ENCODE data around the gene INTS4.
"Not testable (repeated sequence)": the region's sequence is repeated elsewhere in the genome, so short reads cannot be mapped to it uniquely, and the experiment has no call there.

DNA sequence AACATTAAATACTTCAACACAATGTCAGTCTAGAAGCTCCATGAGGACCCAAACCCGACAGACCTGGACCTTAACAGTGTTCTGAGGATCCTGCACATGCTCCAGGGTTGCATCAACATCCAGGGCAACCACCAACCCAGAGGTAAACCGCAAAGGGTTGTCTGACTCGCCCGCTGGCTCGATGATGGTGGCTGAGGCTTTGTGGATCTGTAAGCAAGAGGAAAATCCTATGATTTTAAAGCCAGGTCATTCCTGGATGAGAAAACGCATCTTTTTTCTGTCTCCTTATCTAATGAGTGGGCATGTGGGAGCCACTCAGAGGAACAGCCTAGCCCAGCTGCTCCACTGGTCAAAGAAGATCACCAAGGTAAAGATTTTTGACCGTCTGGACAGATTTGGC lies 103.2 kb downstream of the INTS4 start:
- TF ChIP-seq, protein P1, sequence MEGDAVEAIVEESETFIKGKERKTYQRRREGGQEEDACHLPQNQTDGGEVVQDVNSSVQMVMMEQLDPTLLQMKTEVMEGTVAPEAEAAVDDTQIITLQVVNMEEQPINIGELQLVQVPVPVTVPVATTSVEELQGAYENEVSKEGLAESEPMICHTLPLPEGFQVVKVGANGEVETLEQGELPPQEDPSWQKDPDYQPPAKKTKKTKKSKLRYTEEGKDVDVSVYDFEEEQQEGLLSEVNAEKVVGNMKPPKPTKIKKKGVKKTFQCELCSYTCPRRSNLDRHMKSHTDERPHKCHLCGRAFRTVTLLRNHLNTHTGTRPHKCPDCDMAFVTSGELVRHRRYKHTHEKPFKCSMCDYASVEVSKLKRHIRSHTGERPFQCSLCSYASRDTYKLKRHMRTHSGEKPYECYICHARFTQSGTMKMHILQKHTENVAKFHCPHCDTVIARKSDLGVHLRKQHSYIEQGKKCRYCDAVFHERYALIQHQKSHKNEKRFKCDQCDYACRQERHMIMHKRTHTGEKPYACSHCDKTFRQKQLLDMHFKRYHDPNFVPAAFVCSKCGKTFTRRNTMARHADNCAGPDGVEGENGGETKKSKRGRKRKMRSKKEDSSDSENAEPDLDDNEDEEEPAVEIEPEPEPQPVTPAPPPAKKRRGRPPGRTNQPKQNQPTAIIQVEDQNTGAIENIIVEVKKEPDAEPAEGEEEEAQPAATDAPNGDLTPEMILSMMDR (IDR thresholded peaks at IDR 0.05) = not testable (repeated sequence)
- TF ChIP-seq POLR2A (IDR thresholded peaks at IDR 0.05) = not testable (repeated sequence)
